ENCODE results near the gene AIDA. TPM values are rescaled to one million over a fixed set of nuclear protein-coding genes. Genes with fewer than 3 reads are reported as not detected.
"Not testable (repeated sequence)": the region's sequence is repeated elsewhere in the genome, so short reads cannot be mapped to it uniquely, and the experiment has no call there.

Gene AIDA, protein sequence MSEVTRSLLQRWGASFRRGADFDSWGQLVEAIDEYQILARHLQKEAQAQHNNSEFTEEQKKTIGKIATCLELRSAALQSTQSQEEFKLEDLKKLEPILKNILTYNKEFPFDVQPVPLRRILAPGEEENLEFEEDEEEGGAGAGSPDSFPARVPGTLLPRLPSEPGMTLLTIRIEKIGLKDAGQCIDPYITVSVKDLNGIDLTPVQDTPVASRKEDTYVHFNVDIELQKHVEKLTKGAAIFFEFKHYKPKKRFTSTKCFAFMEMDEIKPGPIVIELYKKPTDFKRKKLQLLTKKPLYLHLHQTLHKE
- 51.3 TPM for polyA plus RNA-seq (ENCODE audit: insufficient read length)

- peak; percentile 69 for DNase-seq (ENCODE audit: low read depth)
Observed at GRCh38 chr1:222712253-222713090, at the start of gene AIDA, which contains the start of gene BROX. Gene AIDA (minus strand): TSS chr1:222712491. CDS start chr1:222712317, 174 bp downstream. Gene BROX (plus strand): TSS chr1:222712564. CDS start chr1:222715700, 3,136 bp downstream.

- DNase-seq (ENCODE audit: low read depth), result no peak
Observed at GRCh38 chr1:222761083-222761482, 48.8 kb upstream of the AIDA start.

GRCh38 chr1:222759451-222760035 lies 47.3 kb upstream of the AIDA start:
- DNase-seq (ENCODE audit: low read depth), result no peak

DNA sequence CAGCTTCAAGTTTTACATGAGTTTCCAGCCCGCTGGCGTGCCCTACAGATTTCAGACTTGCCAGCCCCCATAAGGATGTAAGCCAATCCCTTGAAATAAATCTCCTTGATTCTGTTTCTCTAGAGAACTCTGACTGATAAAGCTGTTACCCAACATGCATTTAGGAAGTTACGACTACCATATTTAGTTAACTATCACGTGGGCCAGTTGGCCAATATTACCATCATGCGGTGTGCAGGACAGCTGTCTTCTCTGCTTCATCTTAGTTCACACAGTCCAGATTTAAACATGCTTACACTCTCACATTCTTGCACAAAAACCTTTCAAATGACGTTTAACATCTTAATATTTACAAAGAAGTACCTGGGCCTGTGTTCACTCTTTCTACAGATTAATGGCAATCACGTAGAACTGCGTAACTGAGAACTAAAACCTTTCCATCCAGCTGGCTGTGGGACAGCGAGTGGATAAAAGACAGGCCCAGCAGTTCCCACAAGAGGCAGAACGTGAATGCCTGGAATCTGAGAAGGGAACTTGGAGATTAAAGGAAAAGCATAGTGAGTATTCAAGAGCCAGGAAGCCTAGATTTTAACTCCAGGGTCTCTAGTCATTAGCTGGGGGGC lies 45.5 kb upstream of the AIDA start:
- no peak for DNase-seq (ENCODE audit: low read depth)

DNA sequence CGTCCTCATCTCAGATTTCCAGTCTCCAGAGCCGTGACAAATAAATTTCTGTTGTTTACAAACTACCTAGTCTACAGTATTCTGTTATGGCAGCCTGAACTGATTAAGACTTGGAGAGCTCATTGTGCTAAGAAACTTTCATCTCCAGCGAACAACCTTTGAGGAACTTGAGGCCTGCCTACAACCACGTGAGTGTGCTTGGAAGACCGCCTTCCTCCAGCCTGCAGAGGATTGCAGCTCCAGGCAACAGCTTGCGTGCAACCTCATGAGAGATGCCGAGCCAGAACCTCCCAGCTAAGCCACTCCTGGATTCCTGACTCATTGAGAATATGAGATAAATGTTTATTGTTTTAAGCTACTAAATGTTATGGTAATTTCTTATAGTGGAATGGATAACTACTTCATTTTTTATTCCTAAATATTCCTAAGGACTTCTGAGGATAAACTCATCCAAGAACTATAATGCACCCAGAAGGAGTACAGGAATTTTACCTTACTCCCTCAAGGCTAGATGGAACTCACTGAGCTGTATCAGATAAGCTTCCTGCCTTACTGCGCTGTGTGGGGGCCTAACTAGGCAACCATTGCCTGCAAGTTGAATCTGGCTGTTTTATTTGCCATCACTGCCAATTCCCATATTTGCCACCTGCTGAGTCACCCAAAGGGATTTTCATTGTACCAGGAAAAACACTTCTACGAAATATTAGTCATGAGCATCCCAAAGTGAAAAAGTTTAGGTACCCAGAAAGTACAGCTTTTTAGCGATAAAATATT lies 42.3 kb upstream of the AIDA start:
- peak; percentile 75 for DNase-seq (ENCODE audit: low read depth)

DNA sequence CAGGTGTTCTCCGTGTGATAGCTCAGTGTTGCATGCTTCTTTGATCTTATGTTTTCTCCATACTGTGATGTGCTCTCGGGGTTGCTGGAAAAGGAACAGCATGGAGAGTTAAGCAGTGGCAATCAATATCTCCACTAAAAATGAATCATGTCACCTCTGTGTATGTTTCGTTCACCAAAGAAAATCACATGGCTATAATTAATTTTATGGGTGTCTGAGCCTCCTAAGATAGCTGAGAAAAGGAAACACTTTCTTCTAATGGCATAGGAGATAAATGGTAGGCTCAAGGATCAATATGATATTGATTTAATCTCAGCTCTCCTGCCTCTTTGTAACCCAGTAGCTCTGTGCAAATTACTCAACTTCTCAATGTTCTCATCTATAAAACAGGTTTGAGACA lies 39.0 kb upstream of the AIDA start:
- no peak for DNase-seq (ENCODE audit: low read depth)

DNA sequence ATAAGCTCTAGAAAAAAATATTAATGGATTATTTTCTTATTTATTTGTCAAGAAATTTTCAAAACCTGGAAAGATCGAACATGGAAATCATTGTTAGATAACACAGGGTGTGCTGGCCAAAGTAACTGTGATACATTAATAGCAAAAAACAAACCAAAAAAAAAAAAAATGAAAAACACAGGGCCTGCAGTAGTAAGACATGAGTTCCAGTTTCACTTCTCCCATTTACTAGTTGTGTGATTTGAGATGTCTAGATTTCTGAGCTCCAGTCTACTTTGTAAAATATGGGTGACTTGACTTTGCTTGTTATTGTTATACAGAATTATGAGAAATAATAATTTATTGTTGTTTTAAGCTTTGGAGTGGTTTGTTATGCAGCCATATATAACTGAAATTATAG lies 38.4 kb upstream of the AIDA start:
- no peak for DNase-seq (ENCODE audit: low read depth)

GRCh38 chr1:222749927-222750326 lies 37.6 kb upstream of the AIDA start:
- no peak for DNase-seq (ENCODE audit: low read depth)

DNA sequence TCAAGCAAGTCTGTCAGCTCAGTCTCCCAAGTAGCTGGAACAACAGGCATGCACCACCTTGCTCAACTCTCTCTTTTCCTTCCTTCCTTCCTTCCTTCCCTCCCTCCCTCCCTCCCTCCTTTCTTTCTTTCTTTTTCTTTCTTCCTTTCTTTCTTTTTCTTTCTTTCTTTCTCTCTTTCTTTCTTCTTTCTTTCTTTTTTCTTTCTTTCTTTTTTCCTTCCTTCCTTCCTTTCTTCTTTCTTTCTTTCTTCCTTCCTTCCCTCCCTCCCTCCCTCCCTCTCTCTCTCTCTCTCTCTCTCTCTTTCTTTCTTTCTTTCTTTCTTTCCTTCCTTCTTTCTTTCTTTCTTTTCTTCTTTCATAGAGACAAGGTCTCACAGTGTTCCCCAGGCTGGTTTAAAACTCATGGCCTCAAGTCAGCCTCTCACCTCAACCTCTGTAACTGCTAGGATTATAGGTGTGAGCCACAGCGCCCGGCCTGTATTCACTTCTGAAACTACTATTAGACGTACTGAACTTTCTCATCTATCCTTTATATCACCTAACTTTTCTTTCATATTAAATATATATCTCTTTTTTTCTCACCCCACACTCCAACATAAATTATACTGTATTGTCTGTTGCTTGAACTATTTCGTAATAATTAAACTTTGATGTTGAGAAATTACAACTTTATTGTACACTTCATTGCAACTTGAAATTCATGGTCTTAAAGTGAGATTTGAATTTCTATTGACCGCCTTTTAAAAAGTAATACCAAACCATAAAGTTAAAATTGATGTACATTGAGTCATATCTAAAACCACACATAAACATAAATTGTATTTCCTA lies 29.6 kb upstream of the AIDA start:
- DNase-seq (ENCODE audit: low read depth), result not testable (repeated sequence)

GRCh38 chr1:222739929-222740328 lies 27.6 kb upstream of the AIDA start:
- DNase-seq (ENCODE audit: low read depth), result no peak

DNA sequence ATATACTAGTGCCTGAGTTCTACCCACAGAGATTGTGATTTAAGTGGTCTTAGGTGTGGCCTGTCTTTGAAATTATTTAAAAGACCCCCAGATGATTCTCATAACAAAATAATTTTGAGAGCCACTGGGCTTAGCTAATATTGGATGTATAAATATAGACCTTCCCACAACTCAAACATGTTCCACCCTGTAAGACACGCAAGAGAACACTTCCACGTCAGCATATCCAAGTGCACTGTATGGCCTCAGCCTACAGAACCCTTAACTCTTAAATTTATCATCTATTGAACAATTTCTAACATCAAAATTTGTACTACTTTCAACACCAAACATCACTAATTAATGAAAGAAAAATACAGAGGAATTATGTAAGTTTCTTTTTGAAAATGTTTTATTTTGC lies 27.2 kb upstream of the AIDA start:
- no peak for DNase-seq (ENCODE audit: low read depth)

DNA sequence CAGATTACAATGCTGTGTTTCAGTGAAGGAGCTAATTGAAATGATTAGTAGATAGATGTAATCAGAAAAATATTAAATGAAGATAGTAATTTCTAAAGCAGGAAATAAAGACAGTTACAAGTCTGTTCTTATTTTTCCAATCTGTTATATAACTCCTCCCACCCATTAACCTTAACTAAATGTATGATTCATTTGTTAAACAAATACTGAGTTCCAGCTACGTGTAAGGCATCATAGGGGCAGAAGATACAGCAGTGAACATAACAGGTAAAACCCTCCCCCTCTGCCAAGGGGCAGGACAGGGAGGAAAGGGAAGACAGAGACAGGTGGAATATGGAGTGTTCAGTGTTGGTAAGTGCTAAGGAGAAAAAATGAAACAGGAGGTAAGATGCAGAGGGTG lies 24.7 kb upstream of the AIDA start, which contains the start of gene FAM177B:
Gene FAM177B (plus strand): TSS at position 231 of the 400 bp plus-strand sequence. CDS start 9,344 bp downstream, outside the sequence.
- no peak for DNase-seq (ENCODE audit: low read depth)

DNA sequence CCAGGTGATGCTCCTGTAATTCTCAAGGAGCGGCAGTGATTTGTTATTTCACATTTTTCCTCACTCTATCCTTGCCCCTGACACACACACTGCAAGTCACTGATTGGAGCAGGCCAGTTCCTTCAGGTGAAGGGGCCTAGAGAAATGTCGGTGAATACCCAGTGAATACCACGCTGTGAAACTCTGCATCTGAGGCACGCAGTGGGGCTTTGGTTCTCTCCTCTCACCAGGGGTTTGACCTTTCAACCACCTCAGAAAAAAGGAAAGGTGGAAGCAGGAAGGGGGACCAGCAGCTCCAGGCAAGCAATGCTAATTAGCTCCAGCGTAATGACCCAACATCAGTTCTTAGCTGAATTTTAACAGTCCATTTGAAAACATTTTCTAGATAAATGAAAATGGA lies 24.2 kb upstream of the AIDA start:
- no peak for DNase-seq (ENCODE audit: low read depth)

- no peak for DNase-seq (ENCODE audit: low read depth)
Observed at GRCh38 chr1:222734740-222735139, 22.4 kb upstream of the AIDA start.

GRCh38 chr1:222732216-222733159 lies 20.2 kb upstream of the AIDA start:
- DNase-seq (ENCODE audit: low read depth), result no peak

DNA sequence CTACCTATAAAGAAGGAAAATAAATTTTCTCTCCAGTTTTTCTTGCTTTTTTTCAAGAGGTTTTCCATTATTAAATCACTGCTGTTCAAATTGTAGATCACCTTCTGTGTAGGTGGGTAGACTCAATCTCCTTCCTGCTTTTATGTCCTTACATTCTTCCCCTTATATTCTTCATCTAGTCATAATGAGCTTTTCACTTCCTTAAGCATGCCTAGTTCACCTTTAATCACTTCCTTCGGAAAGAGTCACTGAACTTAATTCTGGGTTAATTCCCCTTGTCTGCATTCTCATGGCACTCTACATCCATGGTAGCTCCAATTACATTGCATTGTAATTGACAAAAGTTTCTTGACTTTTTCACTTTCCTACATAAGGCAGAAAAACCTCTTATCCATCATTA lies 18.6 kb upstream of the AIDA start:
- no peak for DNase-seq (ENCODE audit: low read depth)

DNA sequence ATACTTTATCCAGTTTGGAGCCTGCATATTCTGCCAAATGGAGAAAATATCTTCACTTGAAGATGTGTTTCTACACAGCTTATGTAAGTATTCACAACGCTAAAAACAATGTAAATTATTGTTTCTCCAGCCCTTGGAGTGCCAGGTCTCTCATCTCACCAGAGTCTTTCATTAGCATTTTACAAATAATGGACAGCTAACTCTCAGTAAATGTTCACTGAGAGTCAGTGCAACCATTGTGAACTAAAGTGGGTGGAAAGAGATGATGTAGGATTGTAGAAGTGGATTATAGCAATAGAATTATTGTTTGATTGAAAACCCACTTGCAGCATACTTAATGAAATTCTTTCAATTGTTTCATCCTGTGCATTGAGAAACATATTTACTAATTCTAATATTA lies 16.5 kb upstream of the AIDA start:
- no peak for DNase-seq (ENCODE audit: low read depth)

- DNase-seq (ENCODE audit: low read depth), result no peak
Observed at GRCh38 chr1:222716393-222716792, 4.1 kb upstream of the AIDA start.
